GM12878 (cell line): ENCODE data around the gene DCDC2C. TPM values are rescaled to one million over a fixed set of nuclear protein-coding genes. Genes with fewer than 3 reads are reported as not detected.

Experiments
- ATAC-seq: fragments of 200-7000 bp; cut with Tn5 transposase; 3 replicates; pipeline ENCODE4 v1.9.1; 2020; ENCODE audit warnings: mild to moderate bottlenecking, moderate library complexity
- BruUV-seq: library from RNA; stranded (reverse); fragments of 400-500 nt; replicated peaks from 2 replicates; lab custom pipeline; 2021; lab: Mats Ljungman, UMichigan
- CTCF ChIA-PET: fragments of 300-600 bp; sonication (Branson Sonifier 250); formaldehyde crosslinking; extraction: SDS; loops from one replicate; lab custom pipeline; 2021; ENCODE audit warnings: inconsistent platforms; lab: Yijun Ruan, JAX
- POLR2A ChIA-PET: fragments of 350-600 bp; formaldehyde crosslinking; extraction: SDS; loops from one replicate; lab custom pipeline; 2021; ENCODE audit warnings: inconsistent platforms; lab: Charles Lee
- RAD21 ChIA-PET: fragments of 300-600 bp; sonication (Branson Sonifier 250); formaldehyde crosslinking; loops from one replicate; lab custom pipeline; 2023; ENCODE audit warnings: antibody characterized with exemption; ENCODE audit not compliant: unreplicated experiment; lab: Charles Lee
- SMC1A ChIA-PET: fragments of 300-600 bp; sonication (Branson Sonifier 250); formaldehyde crosslinking; loops from one replicate; lab custom pipeline; 2023; ENCODE audit not compliant: unreplicated experiment, uncharacterized antibody; lab: Charles Lee
- DNase-seq: peaks from one replicate; pipeline ENCODE4 v3.0.0-alpha.2; 2011; ENCODE audit warnings: low read depth, low spot score
- FAIRE-seq: peaks from 3 replicates; lab custom pipeline; 2011; peaks lifted over from hg19 to GRCh38; lab: Jason Lieb, UNC
- H2AFZ ChIP-seq: 2 replicates; pipeline ENCODE4 v1.6.0; 2011; ENCODE audit warnings: low read depth, low read length, control low read depth; ENCODE audit not compliant: control insufficient read depth
- H3K27ac ChIP-seq: 2 replicates; pipeline ENCODE4 v1.5.1; 2011; ENCODE audit warnings: control low read depth; ENCODE audit not compliant: control insufficient read depth, insufficient read depth
- H3K27me3 ChIP-seq, 2 experiments: replicated peaks in 1 of 2; 2 replicates each; pipeline versions ENCODE4 v1.6.0 to v1.6.1; 2011; ENCODE audit warnings: low read length in 1 of 2; ENCODE audit not compliant: control insufficient read depth in 2 of 2, insufficient read depth in 2 of 2
- H3K36me3 ChIP-seq, 2 experiments: 2 replicates each; pipeline ENCODE4 v1.5.1; 2011; ENCODE audit warnings: low read length in 1 of 2; ENCODE audit not compliant: control insufficient read depth in 2 of 2, insufficient read depth in 2 of 2
- H3K4me1 ChIP-seq: 2 replicates; pipeline ENCODE4 v1.6.1; 2011; ENCODE audit warnings: mild to moderate bottlenecking, low read length, moderate library complexity, mixed read lengths; ENCODE audit not compliant: control insufficient read depth, insufficient read depth
- H3K4me2 ChIP-seq: 2 replicates; pipeline ENCODE4 v1.6.0; 2011; ENCODE audit warnings: control low read depth; ENCODE audit not compliant: control insufficient read depth, insufficient read depth
- H3K4me3 ChIP-seq: fragments of 200-600 bp; sonication (generic); 2 replicates; pipeline ENCODE4 v1.5.1; 2016
- H3K79me2 ChIP-seq: 2 replicates; pipeline ENCODE4 v1.6.0; 2011; ENCODE audit warnings: low read length; ENCODE audit not compliant: control insufficient read depth, insufficient read depth
- H3K9ac ChIP-seq: 2 replicates; pipeline ENCODE4 v1.8.0; 2011; ENCODE audit warnings: low read length, control low read depth, mixed read lengths; ENCODE audit not compliant: control insufficient read depth, insufficient read depth
- H3K9me3 ChIP-seq: replicated peaks from 3 replicates; pipeline ENCODE4 v1.5.1; 2011; ENCODE audit warnings: mild to moderate bottlenecking, low read length; ENCODE audit not compliant: control insufficient read depth, insufficient read depth
- H4K20me1 ChIP-seq: 2 replicates; pipeline ENCODE4 v1.6.0; 2011; ENCODE audit not compliant: control insufficient read depth, insufficient read depth
- BRCA1 ChIP-seq: IDR thresholded peaks from 2 replicates; pipeline ENCODE4 v1.6.1; 2011; ENCODE audit warnings: low read depth, low read length, improper control_type of control experiment
- EGR1 ChIP-seq, 2 experiments: IDR thresholded peaks; 1 replicate in 1 of 2; 2 replicates in 1 of 2; pipeline ENCODE4 v1.6.1; 2011 to 2012; ENCODE audit warnings: low read depth in 2 of 2, low read length in 2 of 2, borderline replicate concordance in 1 of 2, mild to moderate bottlenecking in 1 of 2, moderate library complexity in 1 of 2
- GABPA ChIP-seq: IDR thresholded peaks from 2 replicates; pipeline ENCODE4 v1.6.1; 2014; ENCODE audit warnings: antibody characterized with exemption, low read depth, mild to moderate bottlenecking, inconsistent platforms
- HDAC6 ChIP-seq: fragments of 200-600 bp; sonication (generic); IDR thresholded peaks from one replicate; pipeline ENCODE4 v1.8.0; 2017; ENCODE audit warnings: antibody characterized with exemption; ENCODE audit not compliant: unreplicated experiment
- LARP7 ChIP-seq: fragments of 450-650 bp; IDR thresholded peaks from 2 replicates; pipeline ENCODE4 v1.6.1; 2017; ENCODE audit warnings: mild to moderate bottlenecking
- POLR2A ChIP-seq: IDR thresholded peaks from 2 replicates; pipeline ENCODE4 v1.6.1; 2011; ENCODE audit warnings: low read depth, mild to moderate bottlenecking, low read length
- RBBP5 ChIP-seq: fragments of 200-600 bp; sonication (generic); conservative IDR thresholded peaks from 2 replicates; pipeline ENCODE4 v1.6.1; 2016
- SP1 ChIP-seq: IDR thresholded peaks from one replicate; pipeline ENCODE4 v1.6.1; 2011; ENCODE audit warnings: low read depth, low read length
- SREBF1 ChIP-seq: IDR thresholded peaks from 2 replicates; pipeline ENCODE4 v1.6.1; 2012; ENCODE audit warnings: mild to moderate bottlenecking, low read length
- SRF ChIP-seq, 2 experiments: IDR thresholded peaks; 2 replicates each; pipeline ENCODE4 v1.6.1; 2011; ENCODE audit warnings: low read depth in 2 of 2, low read length in 2 of 2, mild to moderate bottlenecking in 1 of 2, moderate library complexity in 1 of 2
- WGBS: methylation state at CpG from one replicate; pipeline ENCODE4 v1.1.6; 2016; ENCODE audit warnings: low lambda C conversion rate; ENCODE audit not compliant: insufficient replicate concordance, insufficient coverage; ENCODE audit errors: missing lambda C conversion rate; 5-methylcytosine and 5-hydroxymethylcytosine counted together
- in situ Hi-C: fragments of 300-500 bp; cut with MboI; formaldehyde crosslinking; loops from 9 replicates; pipeline ENCODE4 v1.14.3; 2018; ENCODE audit warnings: mixed read lengths
- intact Hi-C: fragments of 100-400 bp; cut with micrococcal nuclease; formaldehyde crosslinking; loops from one replicate; pipeline ENCODE4 v1.14.2; 2022; ENCODE audit not compliant: unreplicated experiment
- polyA plus RNA-seq, 11 experiments: library from polyadenylated mRNA; depleted of rRNA in 4 of 11; unstranded in 6 of 11; stranded (reverse) in 5 of 11; fragments of >200 nt; fragmentation: Nextera tagmentation in 4 of 11; fragmentation: Illumina TruSeq in 1 of 11; extraction: Ambion mirVana in 4 of 11; extraction: Trizol in 1 of 11; gene quantifications; 1 replicate in 1 of 11; 2 replicates in 10 of 11; pipeline versions ENCODE4 v1.2.1 to v1.2.3, GENCODE V29; 2011 to 2016; ENCODE audit warnings: inconsistent platforms in 2 of 11, missing spikeins in 2 of 11, low read depth in 1 of 11
- total RNA-seq, 4 experiments: library from RNA; depleted of rRNA in 3 of 4; stranded (reverse); fragments of >200 nt in 3 of 4; fragmentation: Illumina TruSeq in 1 of 4; extraction: Trizol in 1 of 4; gene quantifications; 2 replicates each; pipeline versions ENCODE4 v1.2.1 to v1.2.3, GENCODE V29; 2013 to 2021
- TF ChIP-seq, protein P1 (sequence below): IDR thresholded peaks from 2 replicates; pipeline ENCODE4 v1.6.1; 2011; ENCODE audit warnings: mild to moderate bottlenecking, low read depth, low read length, moderate library complexity; ENCODE audit not compliant: insufficient replicate concordance

Gene DCDC2C
- total and polyA plus RNA-seq, 10 of the 15 experiments (the other 5 are each of a cell fraction or from before 2014, with no cell fraction given), result not detected

DNA sequence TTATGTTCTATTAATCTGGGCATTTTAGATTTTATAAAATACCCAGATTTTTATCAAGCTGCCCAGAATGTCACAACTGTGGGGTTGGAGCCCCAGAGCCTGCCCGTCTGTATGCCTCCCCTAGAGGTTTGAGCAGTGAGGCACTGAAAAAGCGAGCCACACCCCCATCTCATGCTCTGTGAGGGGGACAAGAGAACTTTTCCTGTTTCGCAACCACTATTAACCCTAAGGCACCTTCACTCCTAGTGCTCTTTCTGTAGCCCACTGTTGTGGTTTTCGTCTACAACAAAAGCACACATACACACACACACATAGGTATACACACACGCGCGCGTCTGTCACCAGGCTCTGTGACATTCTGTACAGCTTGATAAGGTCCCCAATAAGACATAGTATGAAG, 38.0 kb downstream of the DCDC2C start (continued):
- TF ChIP-seq SREBF1, result no peak
- TF ChIP-seq EGR1 (IDR thresholded peaks at IDR 0.05; ENCODE audit: borderline replicate concordance in 1 of 2, low read depth in 2 of 2, low read length in 2 of 2), result no peak
- no peak for TF ChIP-seq SP1
- no peak for TF ChIP-seq POLR2A
- TF ChIP-seq SRF (IDR thresholded peaks at IDR 0.05; ENCODE audit: low read depth in 2 of 2, low read length in 2 of 2), result no peak
- no peak for TF ChIP-seq LARP7
- no peak for TF ChIP-seq HDAC6
- TF ChIP-seq BRCA1, result no peak
- TF ChIP-seq, protein P1, sequence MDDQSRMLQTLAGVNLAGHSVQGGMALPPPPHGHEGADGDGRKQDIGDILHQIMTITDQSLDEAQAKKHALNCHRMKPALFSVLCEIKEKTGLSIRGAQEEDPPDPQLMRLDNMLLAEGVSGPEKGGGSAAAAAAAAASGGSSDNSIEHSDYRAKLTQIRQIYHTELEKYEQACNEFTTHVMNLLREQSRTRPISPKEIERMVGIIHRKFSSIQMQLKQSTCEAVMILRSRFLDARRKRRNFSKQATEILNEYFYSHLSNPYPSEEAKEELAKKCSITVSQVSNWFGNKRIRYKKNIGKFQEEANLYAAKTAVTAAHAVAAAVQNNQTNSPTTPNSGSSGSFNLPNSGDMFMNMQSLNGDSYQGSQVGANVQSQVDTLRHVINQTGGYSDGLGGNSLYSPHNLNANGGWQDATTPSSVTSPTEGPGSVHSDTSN, result no peak

DNA sequence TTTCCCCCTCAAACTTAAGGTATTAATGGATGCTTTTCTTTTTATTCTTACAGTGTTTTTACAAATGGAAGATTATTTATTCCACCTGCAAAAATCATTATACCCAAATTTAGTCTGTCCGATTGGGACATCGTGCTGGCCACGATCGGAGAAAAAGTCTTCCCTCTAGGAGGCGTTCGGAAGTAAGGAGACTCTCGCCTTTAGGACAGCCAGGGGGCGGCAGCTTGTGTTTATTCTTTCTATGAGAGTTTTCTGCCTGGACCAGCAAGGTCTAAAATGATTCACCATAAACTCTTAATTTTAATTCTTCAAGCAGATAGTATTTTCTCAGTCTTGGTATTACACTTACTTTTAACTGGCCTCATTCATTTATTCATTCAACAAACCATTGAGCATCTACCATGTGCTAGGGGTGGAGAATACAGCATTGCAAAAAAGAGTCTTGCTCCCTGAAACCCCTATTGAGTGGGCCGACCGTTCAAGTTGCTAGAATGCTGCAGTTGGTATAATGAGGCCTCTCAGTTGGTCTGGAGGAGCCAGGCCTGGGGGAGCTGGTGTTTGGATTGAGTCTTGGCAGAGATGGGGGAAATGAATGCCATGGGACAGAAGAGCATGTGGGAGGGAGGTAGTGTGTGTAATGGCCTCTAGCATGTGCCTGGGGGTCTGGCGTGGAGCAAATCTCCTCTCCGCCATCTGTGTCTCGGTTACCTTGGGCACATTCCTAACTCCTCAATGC, 38.7 kb downstream of the DCDC2C start:
- ChIA-PET RAD21 (no interaction called here), SMC1A (no interaction called here)
- no peak overlapping the region for H2AFZ ChIP-seq
- H3K4me3 ChIP-seq, result no peak overlapping the region
- WGBS, result 45% methylated on average over 13 of the region's 13 CpGs
- intact Hi-C loops, result no loop called here
- no peaks in the 10 kb centered on the region for H3K9me3 ChIP-seq
- no peak overlapping the region for H3K9ac ChIP-seq
- DNase-seq (no peak), ATAC-seq (no peak)
- peaks cover 0 to 2% of the 10 kb centered on the region in 2 experiments; a peak in 2 of 4 replicates for H3K27me3 ChIP-seq
- H3K27ac ChIP-seq, result no peak overlapping the region
- TF ChIP-seq RBBP5 (no peak), GABPA (no peak)
- TF ChIP-seq, all 136 proteins: peak for 0
- no peaks in the 10 kb centered on the region for H4K20me1 ChIP-seq
- no peak overlapping the region for H3K4me2 ChIP-seq
- BruUV-seq, result no TSS peak
- no peak for FAIRE-seq
- no peaks in the 10 kb centered on the region for H3K79me2 ChIP-seq
- no peaks in the 10 kb centered on the region for H3K4me1 ChIP-seq
- ChIA-PET CTCF (interaction anchor here (0.5 to 1.2 kb wide), 3 partner anchors 13 to 1856 kb away, joined by 3 to 5 read pairs (median 3); no protein-coding TSS in a partner anchor), POLR2A (no interaction called here)
- no peaks in the 10 kb centered on the region for H3K36me3 ChIP-seq
- in situ Hi-C loops, result no loop called here
